K562 (cell line): ENCODE data around the gene COL8A2. TPM values are rescaled to one million over a fixed set of nuclear protein-coding genes. Genes with fewer than 3 reads are reported as not detected.
A peak's percentile ranks its signal among the peaks of the same experiment; 100 is the strongest.

Experiments used
- CBFB ChIP-seq: sonication (generic); formaldehyde crosslinking; IDR thresholded peaks from 2 replicates; pipeline ENCODE4 v1.4.0; 2020; ENCODE audit warnings: mild to moderate bottlenecking, missing genetic modification reagents
- ELF2 ChIP-seq: fragments of 250-450 bp; sonication (Bioruptor Pico); IDR thresholded peaks from 2 replicates; pipeline ENCODE4 v1.5.0; 2021; ENCODE audit warnings: mild to moderate bottlenecking
- ETS1 ChIP-seq: conservative IDR thresholded peaks from 2 replicates; pipeline ENCODE4 v1.6.1; 2011; ENCODE audit warnings: low read depth, mild to moderate bottlenecking, low read length; ENCODE audit not compliant: control insufficient read depth
- FOXA1 ChIP-seq: fragments of 450-650 bp; IDR thresholded peaks from 2 replicates; pipeline ENCODE4 v1.6.1; 2016; ENCODE audit warnings: mild to moderate bottlenecking, borderline replicate concordance
- KDM4B ChIP-seq, 2 experiments: fragments of 450-650 bp in 1 of 2; sonication (generic) in 1 of 2; IDR thresholded peaks; 2 replicates each; pipeline ENCODE4 v1.6.1; 2016 to 2017; ENCODE audit warnings: borderline replicate concordance in 2 of 2, antibody characterized with exemption in 1 of 2, low read depth in 1 of 2, mild to moderate bottlenecking in 1 of 2
- L3MBTL2 ChIP-seq: fragments of 450-650 bp; IDR thresholded peaks from 2 replicates; pipeline ENCODE4 v1.6.1; 2016; ENCODE audit warnings: mild to moderate bottlenecking, moderate library complexity
- RAD51 ChIP-seq: fragments of 450-650 bp; IDR thresholded peaks from 2 replicates; pipeline ENCODE4 v1.7.1; 2016; ENCODE audit warnings: low read depth, mild to moderate bottlenecking, borderline replicate concordance
- RFX5 ChIP-seq: IDR thresholded peaks from 2 replicates; pipeline ENCODE4 v1.6.1; 2011; ENCODE audit warnings: low read depth, mild to moderate bottlenecking, improper control_type of control experiment, low read length
- TOE1 ChIP-seq, 2 experiments: fragments of 450-650 bp in 1 of 2; sonication (generic) in 1 of 2; formaldehyde crosslinking in 1 of 2; IDR thresholded peaks; 2 replicates each; pipeline versions ENCODE4 v1.7.1 to v1.8.0; 2016 to 2022; ENCODE audit warnings: borderline replicate concordance in 2 of 2, mild to moderate bottlenecking in 2 of 2, antibody characterized with exemption in 1 of 2, inconsistent platforms in 1 of 2, low read depth in 1 of 2, missing genetic modification reagents in 1 of 2, moderate library complexity in 1 of 2
- U2AF2 ChIP-seq: fragments of 200-400 bp; formaldehyde crosslinking; optimal IDR thresholded peaks from 2 replicates; pipeline ENCODE3; 2017; ENCODE audit warnings: low read depth, mild to moderate bottlenecking, low read length
- USF1 ChIP-seq: sonication (generic); formaldehyde crosslinking; IDR thresholded peaks from 2 replicates; pipeline ENCODE4 v1.9.0; 2022; ENCODE audit warnings: mild to moderate bottlenecking, missing genetic modification reagents
- ZNF347 ChIP-seq: fragments of 450-650 bp; formaldehyde crosslinking; IDR thresholded peaks from 2 replicates; pipeline ENCODE4 v1.4.0; 2020; ENCODE audit warnings: low read depth, mild to moderate bottlenecking, moderate library complexity
- ZNF76 ChIP-seq: fragments of 250-450 bp; sonication (Bioruptor Pico); IDR thresholded peaks from 2 replicates; pipeline ENCODE4 v1.4.0; 2020; ENCODE audit warnings: mild to moderate bottlenecking, moderate library complexity, borderline replicate concordance
- polyA plus RNA-seq, 8 experiments: library from polyadenylated mRNA; depleted of rRNA in 4 of 8; stranded (reverse) in 5 of 8; unstranded in 3 of 8; fragments of >200 nt; fragmentation: Nextera tagmentation in 2 of 8; fragmentation: Illumina TruSeq in 1 of 8; extraction: Ambion mirVana in 2 of 8; extraction: Trizol in 1 of 8; gene quantifications; 2 replicates each; pipeline versions ENCODE4 v1.2.1 to v1.2.3, GENCODE V29; 2011 to 2014; ENCODE audit warnings: inconsistent platforms in 1 of 8, missing spikeins in 1 of 8
- total RNA-seq, 7 experiments: library from RNA; depleted of rRNA in 6 of 7; stranded (reverse); fragments of >200 nt in 6 of 7; fragmentation: Illumina TruSeq in 2 of 7; extraction: Trizol in 2 of 7; gene quantifications; 2 replicates each; pipeline versions ENCODE4 v1.2.1 to v1.2.3, GENCODE V29; 2011 to 2021; ENCODE audit warnings: low replicate concordance in 1 of 7
- TF ChIP-seq, protein P1 (sequence below), 2 experiments: fragments of 250-450 bp in 1 of 2; fragments of 450-650 bp in 1 of 2; sonication (Bioruptor Pico) in 1 of 2; IDR thresholded peaks; 2 replicates each; pipeline versions ENCODE4 v1.6.1 to v1.8.0; 2016 to 2021; ENCODE audit warnings: mild to moderate bottlenecking in 2 of 2, moderate library complexity in 2 of 2, missing compliant biosample characterization in 1 of 2, missing genetic modification characterization in 1 of 2
- TF ChIP-seq, protein P2 (sequence below): fragments of 250-450 bp; sonication (Bioruptor Pico); IDR thresholded peaks from 2 replicates; pipeline ENCODE4 v1.8.0; 2021; ENCODE audit warnings: borderline replicate concordance, mild to moderate bottlenecking, moderate library complexity; ENCODE audit not compliant: poor library complexity, severe bottlenecking
- TF ChIP-seq, protein P3 (sequence below): fragments of 450-650 bp; formaldehyde crosslinking; IDR thresholded peaks from 2 replicates; pipeline ENCODE4 v1.4.0; 2020; ENCODE audit warnings: mild to moderate bottlenecking, mixed read lengths
- TF ChIP-seq, protein P4 (sequence below): sonication (generic); formaldehyde crosslinking; IDR thresholded peaks from 2 replicates; pipeline ENCODE4 v1.8.1; 2023; ENCODE audit warnings: mild to moderate bottlenecking, missing genetic modification reagents

Gene COL8A2
- total and polyA plus RNA-seq, 9 of the 15 experiments (the other 6 are each of a cell fraction or from before 2014, with no cell fraction given): 0.03 to 0.14 (median 0.04) TPM; not detected in 5

DNA sequence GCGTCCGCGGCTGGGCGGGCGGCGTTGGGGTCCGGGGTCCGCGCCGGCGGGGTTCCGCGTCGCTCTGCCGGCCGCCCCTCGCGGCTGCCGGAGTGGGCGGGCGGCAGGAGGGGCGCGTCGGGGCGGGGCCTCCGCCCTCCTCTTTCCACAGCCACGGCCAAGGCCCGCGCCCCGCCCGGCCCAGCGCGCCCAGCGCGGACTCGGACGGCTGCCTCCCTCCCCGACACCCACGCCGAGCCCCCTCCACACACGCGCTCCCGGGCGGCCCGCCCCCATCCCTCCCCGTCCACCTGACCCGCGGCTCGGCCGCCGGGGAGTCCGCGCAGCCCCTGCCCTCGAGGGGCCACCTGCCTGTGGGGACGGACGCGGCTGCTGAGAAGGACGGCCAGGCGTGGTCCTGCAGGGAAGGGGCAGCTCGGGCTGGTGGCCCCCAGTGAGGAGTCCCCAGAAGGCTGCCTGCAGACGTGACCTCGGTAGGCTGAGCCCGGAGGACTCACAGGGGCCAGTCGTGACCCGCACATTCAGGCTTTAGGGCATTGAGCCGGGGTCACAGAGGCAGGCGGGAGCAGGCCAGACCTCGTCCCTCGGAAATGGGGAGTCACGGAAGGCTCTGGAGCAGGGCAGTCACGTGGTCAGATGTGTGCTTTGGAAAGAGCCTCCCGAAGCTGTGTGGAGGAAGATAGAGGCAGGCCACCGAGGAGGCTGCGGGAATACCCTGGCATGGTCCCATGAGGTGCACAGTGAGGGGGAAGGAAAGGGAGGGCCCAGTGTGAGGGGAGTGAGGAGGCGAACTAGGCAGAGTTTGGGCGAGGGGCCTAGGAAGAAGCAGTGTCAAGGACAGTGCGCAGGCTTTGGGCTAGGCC, at the start of gene COL8A2 (continued):
- TF ChIP-seq ETS1 (no peak), KDM4B (IDR thresholded peaks at IDR 0.05; ENCODE audit: borderline replicate concordance in 2 of 2, low read depth in 1 of 2) (no peak), L3MBTL2 (0 out of 2 replicates have a peak, but pooled peaks have one; percentile 32), CBFB (no peak), ELF2 (no peak), USF1 (CRISPR knock-in tag) (peak; percentile 76), ZNF347 (no peak), ZNF76 (no peak), FOXA1 (no peak), TOE1 (IDR thresholded peaks at IDR 0.05; ENCODE audit: borderline replicate concordance) (peak; percentile 67; the same call in 1 of the 2 replicates), TOE1 (CRISPR knock-in tag; IDR thresholded peaks at IDR 0.05; ENCODE audit: borderline replicate concordance, low read depth) (no peak), U2AF2 (no peak), RFX5 (no peak), RAD51 (peak; percentile 86)
- TF ChIP-seq, protein P1, sequence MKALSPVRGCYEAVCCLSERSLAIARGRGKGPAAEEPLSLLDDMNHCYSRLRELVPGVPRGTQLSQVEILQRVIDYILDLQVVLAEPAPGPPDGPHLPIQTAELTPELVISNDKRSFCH (CRISPR knock-in tag; IDR thresholded peaks at IDR 0.05): no peak
- TF ChIP-seq, protein P1 (tag; IDR thresholded peaks at IDR 0.05): no peak
- TF ChIP-seq, protein P2, sequence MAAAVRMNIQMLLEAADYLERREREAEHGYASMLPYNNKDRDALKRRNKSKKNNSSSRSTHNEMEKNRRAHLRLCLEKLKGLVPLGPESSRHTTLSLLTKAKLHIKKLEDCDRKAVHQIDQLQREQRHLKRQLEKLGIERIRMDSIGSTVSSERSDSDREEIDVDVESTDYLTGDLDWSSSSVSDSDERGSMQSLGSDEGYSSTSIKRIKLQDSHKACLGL (CRISPR knock-in tag): no peak
- TF ChIP-seq, protein P3, sequence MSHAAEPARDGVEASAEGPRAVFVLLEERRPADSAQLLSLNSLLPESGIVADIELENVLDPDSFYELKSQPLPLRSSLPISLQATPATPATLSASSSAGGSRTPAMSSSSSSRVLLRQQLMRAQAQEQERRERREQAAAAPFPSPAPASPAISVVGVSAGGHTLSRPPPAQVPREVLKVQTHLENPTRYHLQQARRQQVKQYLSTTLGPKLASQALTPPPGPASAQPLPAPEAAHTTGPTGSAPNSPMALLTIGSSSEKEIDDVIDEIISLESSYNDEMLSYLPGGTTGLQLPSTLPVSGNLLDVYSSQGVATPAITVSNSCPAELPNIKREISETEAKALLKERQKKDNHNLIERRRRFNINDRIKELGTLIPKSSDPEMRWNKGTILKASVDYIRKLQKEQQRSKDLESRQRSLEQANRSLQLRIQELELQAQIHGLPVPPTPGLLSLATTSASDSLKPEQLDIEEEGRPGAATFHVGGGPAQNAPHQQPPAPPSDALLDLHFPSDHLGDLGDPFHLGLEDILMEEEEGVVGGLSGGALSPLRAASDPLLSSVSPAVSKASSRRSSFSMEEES (CRISPR knock-in tag): peak; percentile 80
- TF ChIP-seq, protein P4, sequence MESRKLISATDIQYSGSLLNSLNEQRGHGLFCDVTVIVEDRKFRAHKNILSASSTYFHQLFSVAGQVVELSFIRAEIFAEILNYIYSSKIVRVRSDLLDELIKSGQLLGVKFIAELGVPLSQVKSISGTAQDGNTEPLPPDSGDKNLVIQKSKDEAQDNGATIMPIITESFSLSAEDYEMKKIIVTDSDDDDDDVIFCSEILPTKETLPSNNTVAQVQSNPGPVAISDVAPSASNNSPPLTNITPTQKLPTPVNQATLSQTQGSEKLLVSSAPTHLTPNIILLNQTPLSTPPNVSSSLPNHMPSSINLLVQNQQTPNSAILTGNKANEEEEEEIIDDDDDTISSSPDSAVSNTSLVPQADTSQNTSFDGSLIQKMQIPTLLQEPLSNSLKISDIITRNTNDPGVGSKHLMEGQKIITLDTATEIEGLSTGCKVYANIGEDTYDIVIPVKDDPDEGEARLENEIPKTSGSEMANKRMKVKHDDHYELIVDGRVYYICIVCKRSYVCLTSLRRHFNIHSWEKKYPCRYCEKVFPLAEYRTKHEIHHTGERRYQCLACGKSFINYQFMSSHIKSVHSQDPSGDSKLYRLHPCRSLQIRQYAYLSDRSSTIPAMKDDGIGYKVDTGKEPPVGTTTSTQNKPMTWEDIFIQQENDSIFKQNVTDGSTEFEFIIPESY: 0 out of 2 replicates have a peak, but pooled peaks have one; percentile 16
